ENCODE data around the gene ZNF839.
"Not testable (repeated sequence)": the region's sequence is repeated elsewhere in the genome, so short reads cannot be mapped to it uniquely, and the experiment has no call there.

DNA sequence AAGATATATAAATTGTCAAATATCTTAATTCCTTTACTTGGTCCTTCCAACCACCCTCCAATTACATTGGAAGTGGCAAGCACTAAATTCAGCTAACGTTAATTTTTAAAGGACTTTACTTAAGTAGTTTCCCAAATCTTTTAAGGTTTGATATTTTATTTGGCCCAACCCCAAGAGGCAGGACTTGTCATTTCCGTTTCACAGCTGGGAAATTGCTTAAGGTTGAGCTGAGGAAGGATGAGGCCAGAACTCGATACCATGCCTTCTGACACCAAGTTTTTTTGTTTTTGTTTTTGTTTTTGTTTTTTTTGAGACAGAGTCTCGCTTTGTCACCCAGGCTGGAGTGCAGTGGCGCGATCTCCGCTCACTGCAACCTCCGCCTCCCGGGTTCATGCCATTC, 32.0 kb downstream of the ZNF839 start:
- TF ChIP-seq, protein P1, sequence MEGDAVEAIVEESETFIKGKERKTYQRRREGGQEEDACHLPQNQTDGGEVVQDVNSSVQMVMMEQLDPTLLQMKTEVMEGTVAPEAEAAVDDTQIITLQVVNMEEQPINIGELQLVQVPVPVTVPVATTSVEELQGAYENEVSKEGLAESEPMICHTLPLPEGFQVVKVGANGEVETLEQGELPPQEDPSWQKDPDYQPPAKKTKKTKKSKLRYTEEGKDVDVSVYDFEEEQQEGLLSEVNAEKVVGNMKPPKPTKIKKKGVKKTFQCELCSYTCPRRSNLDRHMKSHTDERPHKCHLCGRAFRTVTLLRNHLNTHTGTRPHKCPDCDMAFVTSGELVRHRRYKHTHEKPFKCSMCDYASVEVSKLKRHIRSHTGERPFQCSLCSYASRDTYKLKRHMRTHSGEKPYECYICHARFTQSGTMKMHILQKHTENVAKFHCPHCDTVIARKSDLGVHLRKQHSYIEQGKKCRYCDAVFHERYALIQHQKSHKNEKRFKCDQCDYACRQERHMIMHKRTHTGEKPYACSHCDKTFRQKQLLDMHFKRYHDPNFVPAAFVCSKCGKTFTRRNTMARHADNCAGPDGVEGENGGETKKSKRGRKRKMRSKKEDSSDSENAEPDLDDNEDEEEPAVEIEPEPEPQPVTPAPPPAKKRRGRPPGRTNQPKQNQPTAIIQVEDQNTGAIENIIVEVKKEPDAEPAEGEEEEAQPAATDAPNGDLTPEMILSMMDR (IDR thresholded peaks at IDR 0.05; ENCODE audit: low read depth, low read length): not testable (repeated sequence)
- TF ChIP-seq POLR2A (IDR thresholded peaks at IDR 0.05; ENCODE audit: extremely low read depth, insufficient read length); MAX (IDR thresholded peaks at IDR 0.05; ENCODE audit: low read depth, low read length); MYC (IDR thresholded peaks at IDR 0.05; ENCODE audit: low read depth, low read length): not testable (repeated sequence)

Data from NB4 (cell line).